ENCODE measurements around the gene KRR1.

GRCh38 chr12:75476071-75476470 is 35.3 kb downstream of the KRR1 start:
- TF ChIP-seq CTCF (IDR thresholded peaks at IDR 0.05; ENCODE audit: insufficient read depth, low read depth, low read length) (no peak), EZH2 (IDR thresholded peaks at IDR 0.05; ENCODE audit: insufficient read depth, low read length) (no peak)
